Measurements from ENCODE around the gene STEAP4.

GRCh38 chr7:88328787-88329186 is 22.1 kb upstream of the STEAP4 start:
- TF ChIP-seq CTCF (optimal IDR thresholded peaks at IDR 0.05 in 1 of 3, IDR thresholded peaks at IDR 0.05 in 1 of 3, conservative IDR thresholded peaks at IDR 0.05 in 1 of 3; ENCODE audit: extremely low read depth in 1 of 3, insufficient read depth in 2 of 3, low read length in 3 of 3) (no peak), EZH2 (IDR thresholded peaks at IDR 0.05; ENCODE audit: low read length) (no peak)

Data from keratinocyte (primary cell).